ENCODE data around the gene IQCC. TPM values are rescaled to one million over a fixed set of nuclear protein-coding genes. Genes with fewer than 3 reads are reported as not detected.

IQCC gene
- polyA plus RNA-seq, 1 donor from 2014 or later = 7.5 TPM

DNA sequence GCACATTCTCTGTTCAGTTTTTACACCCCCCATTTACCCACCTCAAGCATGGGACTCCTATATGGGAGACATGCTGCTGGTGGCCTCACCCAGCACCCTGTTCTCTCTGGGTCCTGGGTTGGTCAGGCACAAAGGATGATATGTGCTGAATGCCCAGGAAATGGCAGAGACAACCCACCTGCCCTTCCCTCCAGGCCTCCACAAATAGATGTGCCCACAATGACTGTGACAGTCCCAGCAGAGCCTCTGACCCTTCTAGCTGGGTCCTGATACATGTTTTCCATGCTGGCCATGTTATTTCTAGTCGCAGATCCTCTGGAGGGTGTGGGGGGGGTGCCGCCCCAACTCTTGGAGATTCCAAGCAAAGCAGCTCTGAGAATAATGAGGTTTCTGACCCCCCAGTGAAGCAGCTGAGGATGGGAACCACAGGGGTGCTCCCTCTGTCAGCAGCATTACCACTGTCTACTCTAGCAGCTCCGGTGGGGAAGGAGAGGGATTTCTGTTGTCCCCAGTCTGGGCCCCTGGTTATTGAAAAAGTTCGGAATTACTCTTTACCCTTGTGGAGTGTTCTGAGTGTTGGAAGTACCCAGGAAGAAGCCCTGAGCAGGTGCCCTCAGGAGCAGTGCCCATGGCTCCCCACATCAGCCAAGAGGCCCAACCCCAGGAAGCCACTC lies 6.3 kb upstream of the IQCC start:
- no peak overlapping the region for H2AFZ ChIP-seq (ENCODE audit: low read depth, low read length)

DNA sequence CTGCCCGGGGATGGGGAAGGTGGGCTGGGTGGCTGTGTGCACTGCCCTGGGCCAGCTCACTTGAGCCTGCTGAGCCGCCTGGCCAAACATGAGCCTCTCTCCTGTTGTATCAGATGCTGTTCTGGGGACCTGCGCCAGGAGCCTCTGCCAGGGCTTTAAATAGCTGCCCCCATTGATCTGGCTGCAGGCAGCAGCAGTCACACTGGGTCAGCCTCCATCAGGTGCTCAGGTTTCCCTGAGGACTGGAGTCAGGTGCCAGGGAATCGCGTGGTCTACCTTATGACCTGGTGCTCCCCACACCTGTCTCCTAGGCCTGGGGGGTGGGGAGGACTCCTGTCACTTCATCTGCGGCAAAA lies 5.8 kb upstream of the IQCC start:
- peak overlapping the region; percentile 86 for H3K4me3 ChIP-seq (ENCODE audit: low read length)
- H2AFZ ChIP-seq (ENCODE audit: low read depth, low read length) = peak overlapping the region; percentile 35
- H3K27ac ChIP-seq (ENCODE audit: low read length) = peak overlapping the region; percentile 98

More for the DNA sequence above, 6.3 kb upstream of the IQCC start:
- Histone ChIP-seq H3K4me3 (ENCODE audit: low read length) (peak overlapping the region; percentile 86), H3K27ac (ENCODE audit: low read length) (peak overlapping the region; percentile 98), H3F3A (ENCODE audit: insufficient read depth, low read length, poor library complexity, severe bottlenecking) (no peaks in the 10 kb centered on the region), H3K27me3 (ENCODE audit: insufficient read depth, low read depth, low read length) (no peaks in the 10 kb centered on the region), H3K9me2 (ENCODE audit: insufficient read depth, low read length) (no peaks in the 10 kb centered on the region), H3K9me3 (ENCODE audit: low read length) (no peaks in the 10 kb centered on the region), H3K4me2 (ENCODE audit: low read length) (peak overlapping the region; percentile 93), H3K36me3 (ENCODE audit: insufficient read depth, low read length) (no peaks in the 10 kb centered on the region), H3K79me2 (replicated peaks; ENCODE audit: insufficient read depth, low read length) (no peaks in the 10 kb centered on the region), H4K20me1 (ENCODE audit: insufficient read depth) (no peaks in the 10 kb centered on the region), H3K9ac (ENCODE audit: low read length) (peak overlapping the region; percentile 94)
- TF ChIP-seq EP300 (conservative IDR thresholded peaks at IDR 0.05; ENCODE audit: poor library complexity, severe bottlenecking) = no peak
- no peak for TF ChIP-seq RAD21 (conservative IDR thresholded peaks at IDR 0.05)
- TF ChIP-seq MXI1 (conservative IDR thresholded peaks at IDR 0.05; ENCODE audit: poor library complexity, severe bottlenecking) = no peak

More for the DNA sequence above, 5.8 kb upstream of the IQCC start:
- no peaks in the 10 kb centered on the region for H3F3A ChIP-seq (ENCODE audit: insufficient read depth, low read length, poor library complexity, severe bottlenecking)
- H3K27me3 ChIP-seq (ENCODE audit: insufficient read depth, low read depth, low read length) = no peaks in the 10 kb centered on the region
- TF ChIP-seq TAF1 (IDR thresholded peaks at IDR 0.05; ENCODE audit: low read depth) = no peak
- no peak for TF ChIP-seq RAD21 (conservative IDR thresholded peaks at IDR 0.05)
- TF ChIP-seq EP300 (conservative IDR thresholded peaks at IDR 0.05; ENCODE audit: poor library complexity, severe bottlenecking) = no peak
- no peak for TF ChIP-seq MXI1 (conservative IDR thresholded peaks at IDR 0.05; ENCODE audit: poor library complexity, severe bottlenecking)
- TF ChIP-seq, protein P1, sequence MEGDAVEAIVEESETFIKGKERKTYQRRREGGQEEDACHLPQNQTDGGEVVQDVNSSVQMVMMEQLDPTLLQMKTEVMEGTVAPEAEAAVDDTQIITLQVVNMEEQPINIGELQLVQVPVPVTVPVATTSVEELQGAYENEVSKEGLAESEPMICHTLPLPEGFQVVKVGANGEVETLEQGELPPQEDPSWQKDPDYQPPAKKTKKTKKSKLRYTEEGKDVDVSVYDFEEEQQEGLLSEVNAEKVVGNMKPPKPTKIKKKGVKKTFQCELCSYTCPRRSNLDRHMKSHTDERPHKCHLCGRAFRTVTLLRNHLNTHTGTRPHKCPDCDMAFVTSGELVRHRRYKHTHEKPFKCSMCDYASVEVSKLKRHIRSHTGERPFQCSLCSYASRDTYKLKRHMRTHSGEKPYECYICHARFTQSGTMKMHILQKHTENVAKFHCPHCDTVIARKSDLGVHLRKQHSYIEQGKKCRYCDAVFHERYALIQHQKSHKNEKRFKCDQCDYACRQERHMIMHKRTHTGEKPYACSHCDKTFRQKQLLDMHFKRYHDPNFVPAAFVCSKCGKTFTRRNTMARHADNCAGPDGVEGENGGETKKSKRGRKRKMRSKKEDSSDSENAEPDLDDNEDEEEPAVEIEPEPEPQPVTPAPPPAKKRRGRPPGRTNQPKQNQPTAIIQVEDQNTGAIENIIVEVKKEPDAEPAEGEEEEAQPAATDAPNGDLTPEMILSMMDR (IDR thresholded peaks at IDR 0.05; ENCODE audit: poor library complexity, severe bottlenecking) = no peak
- TF ChIP-seq EZH2 (IDR thresholded peaks at IDR 0.05; ENCODE audit: borderline replicate concordance, insufficient read depth, low read length, poor library complexity, severe bottlenecking) = no peak
- TF ChIP-seq SMC3 (conservative IDR thresholded peaks at IDR 0.05; ENCODE audit: poor library complexity) = no peak
- TF ChIP-seq, protein P2, sequence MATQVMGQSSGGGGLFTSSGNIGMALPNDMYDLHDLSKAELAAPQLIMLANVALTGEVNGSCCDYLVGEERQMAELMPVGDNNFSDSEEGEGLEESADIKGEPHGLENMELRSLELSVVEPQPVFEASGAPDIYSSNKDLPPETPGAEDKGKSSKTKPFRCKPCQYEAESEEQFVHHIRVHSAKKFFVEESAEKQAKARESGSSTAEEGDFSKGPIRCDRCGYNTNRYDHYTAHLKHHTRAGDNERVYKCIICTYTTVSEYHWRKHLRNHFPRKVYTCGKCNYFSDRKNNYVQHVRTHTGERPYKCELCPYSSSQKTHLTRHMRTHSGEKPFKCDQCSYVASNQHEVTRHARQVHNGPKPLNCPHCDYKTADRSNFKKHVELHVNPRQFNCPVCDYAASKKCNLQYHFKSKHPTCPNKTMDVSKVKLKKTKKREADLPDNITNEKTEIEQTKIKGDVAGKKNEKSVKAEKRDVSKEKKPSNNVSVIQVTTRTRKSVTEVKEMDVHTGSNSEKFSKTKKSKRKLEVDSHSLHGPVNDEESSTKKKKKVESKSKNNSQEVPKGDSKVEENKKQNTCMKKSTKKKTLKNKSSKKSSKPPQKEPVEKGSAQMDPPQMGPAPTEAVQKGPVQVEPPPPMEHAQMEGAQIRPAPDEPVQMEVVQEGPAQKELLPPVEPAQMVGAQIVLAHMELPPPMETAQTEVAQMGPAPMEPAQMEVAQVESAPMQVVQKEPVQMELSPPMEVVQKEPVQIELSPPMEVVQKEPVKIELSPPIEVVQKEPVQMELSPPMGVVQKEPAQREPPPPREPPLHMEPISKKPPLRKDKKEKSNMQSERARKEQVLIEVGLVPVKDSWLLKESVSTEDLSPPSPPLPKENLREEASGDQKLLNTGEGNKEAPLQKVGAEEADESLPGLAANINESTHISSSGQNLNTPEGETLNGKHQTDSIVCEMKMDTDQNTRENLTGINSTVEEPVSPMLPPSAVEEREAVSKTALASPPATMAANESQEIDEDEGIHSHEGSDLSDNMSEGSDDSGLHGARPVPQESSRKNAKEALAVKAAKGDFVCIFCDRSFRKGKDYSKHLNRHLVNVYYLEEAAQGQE (IDR thresholded peaks at IDR 0.05; ENCODE audit: borderline replicate concordance) = no peak
- TF ChIP-seq POLR2AphosphoS5 (IDR thresholded peaks at IDR 0.05) = no peak
- H3K79me2 ChIP-seq (replicated peaks; ENCODE audit: insufficient read depth, low read length) = no peaks in the 10 kb centered on the region
- H3K9me2 ChIP-seq (ENCODE audit: insufficient read depth, low read length) = no peaks in the 10 kb centered on the region
- no peaks in the 10 kb centered on the region for H4K20me1 ChIP-seq (ENCODE audit: insufficient read depth)
- peak overlapping the region; percentile 94 for H3K9ac ChIP-seq (ENCODE audit: low read length)
- no peaks in the 10 kb centered on the region for H3K36me3 ChIP-seq (ENCODE audit: insufficient read depth, low read length)
- peak overlapping the region; percentile 93 for H3K4me2 ChIP-seq (ENCODE audit: low read length)
- no peaks in the 10 kb centered on the region for H3K9me3 ChIP-seq (ENCODE audit: low read length)
